SK-N-SH (cell line): Measurements from ENCODE around the gene MB21D2. TPM values are rescaled to one million over a fixed set of nuclear protein-coding genes. Genes with fewer than 3 reads are reported as not detected.

Experiments
- CTCF ChIA-PET: fragments of 300-600, 350-600 bp; formaldehyde crosslinking; extraction: SDS; loops from one replicate; lab custom pipeline; 2021; lab: Yijun Ruan, JAX
- POLR2A ChIA-PET: fragments of 350-600 bp; sonication (Branson Sonifier 250); formaldehyde crosslinking; extraction: SDS; loops from one replicate; lab custom pipeline; 2020; ENCODE audit warnings: antibody characterized with exemption, inconsistent platforms; lab: Yijun Ruan, JAX
- DNase-seq: peaks from one replicate; pipeline ENCODE4 v3.0.0; 2012
- H2AFZ ChIP-seq: fragments of 200-600 bp; sonication (generic); 2 replicates; pipeline ENCODE4 v1.8.1; 2016; ENCODE audit warnings: antibody characterized with exemption, mild to moderate bottlenecking, low read depth
- H3F3A ChIP-seq: fragments of 200-600 bp; sonication (generic); replicated peaks from 2 replicates; pipeline ENCODE3; 2016; ENCODE audit warnings: antibody characterized with exemption, mild to moderate bottlenecking; ENCODE audit not compliant: insufficient read depth
- H3K27ac ChIP-seq, 2 experiments: fragments of 200-500 bp in 1 of 2; fragments of 200-600 bp in 1 of 2; sonication (Bioruptor generic) in 1 of 2; sonication (generic), shearing (Covaris generic) in 1 of 2; 2 replicates each; pipeline versions ENCODE4 v1.5.1 to v1.6.1; 2014 to 2016; ENCODE audit warnings: low read depth in 2 of 2, inconsistent platforms in 1 of 2, low read length in 1 of 2, mild to moderate bottlenecking in 1 of 2, mixed read lengths in 1 of 2
- H3K27me3 ChIP-seq: fragments of 200-600 bp; sonication (generic), shearing (Covaris generic); 2 replicates; pipeline ENCODE4 v1.6.1; 2016; ENCODE audit warnings: mixed run types; ENCODE audit not compliant: insufficient read depth
- H3K36me3 ChIP-seq, 2 experiments: fragments of 200-500 bp in 1 of 2; fragments of 200-600 bp in 1 of 2; sonication (Bioruptor generic) in 1 of 2; sonication (generic) in 1 of 2; replicated peaks in 1 of 2; 2 replicates each; pipeline versions ENCODE3 to v1.5.1; 2014 to 2016; ENCODE audit warnings: low read length in 1 of 2, mild to moderate bottlenecking in 1 of 2; ENCODE audit not compliant: insufficient read depth in 2 of 2, control insufficient read depth in 1 of 2
- H3K4me1 ChIP-seq, 2 experiments: fragments of 200-500 bp in 1 of 2; fragments of 200-600 bp in 1 of 2; sonication (Bioruptor generic) in 1 of 2; sonication (generic), shearing (Covaris generic) in 1 of 2; 2 replicates each; pipeline versions ENCODE4 v1.5.1 to v1.6.1; 2014 to 2016; ENCODE audit warnings: low read depth in 1 of 2, low read length in 1 of 2, mixed run types in 1 of 2; ENCODE audit not compliant: insufficient read depth in 2 of 2, control insufficient read depth in 1 of 2
- H3K4me2 ChIP-seq: fragments of 200-600 bp; sonication (generic), shearing (Covaris generic); 2 replicates; pipeline ENCODE4 v1.6.1; 2017; ENCODE audit warnings: mixed run types
- H3K4me3 ChIP-seq, 2 experiments: fragments of 200-500 bp in 1 of 2; fragments of 200-600 bp in 1 of 2; sonication (Bioruptor generic) in 1 of 2; sonication (generic), shearing (Covaris generic) in 1 of 2; 2 replicates each; pipeline versions ENCODE4 v1.5.1 to v1.8.1; 2014 to 2016; ENCODE audit warnings: low read depth in 2 of 2, inconsistent platforms in 1 of 2, low read length in 1 of 2, mild to moderate bottlenecking in 1 of 2, mixed read lengths in 1 of 2, moderate library complexity in 1 of 2
- H3K79me2 ChIP-seq: fragments of 200-600 bp; sonication (generic); 2 replicates; pipeline ENCODE4 v1.8.1; 2017; ENCODE audit warnings: mild to moderate bottlenecking; ENCODE audit not compliant: insufficient read depth
- H3K9ac ChIP-seq: fragments of 200-600 bp; sonication (generic); 2 replicates; pipeline ENCODE4 v1.6.1; 2017; ENCODE audit warnings: mixed run types
- H3K9me2 ChIP-seq: fragments of 200-600 bp; sonication (generic); 2 replicates; pipeline ENCODE4 v1.6.1; 2017; ENCODE audit warnings: mixed run types
- H3K9me3 ChIP-seq: fragments of 200-600 bp; sonication (generic); 2 replicates; pipeline ENCODE4 v1.6.1; 2017; ENCODE audit warnings: mixed run types, mild to moderate bottlenecking, moderate library complexity
- H4K20me1 ChIP-seq: fragments of 200-600 bp; sonication (generic); 2 replicates; pipeline ENCODE4 v1.6.1; 2017; ENCODE audit warnings: mild to moderate bottlenecking, mixed run types; ENCODE audit not compliant: insufficient read depth
- CTCF ChIP-seq: fragments of 200-600 bp; sonication (generic); IDR thresholded peaks from 2 replicates; pipeline ENCODE4 v1.6.1; 2017; ENCODE audit warnings: antibody characterized with exemption, mild to moderate bottlenecking, moderate library complexity
- ELF1 ChIP-seq: IDR thresholded peaks from 2 replicates; pipeline ENCODE4 v1.4.0; 2012
- GABPA ChIP-seq: IDR thresholded peaks from 2 replicates; pipeline ENCODE4 v1.4.0; 2012; ENCODE audit warnings: low read depth, mild to moderate bottlenecking
- IRF3 ChIP-seq: fragments of 150-350 bp; IDR thresholded peaks from 2 replicates; pipeline ENCODE4 v1.6.1; 2016; ENCODE audit warnings: mild to moderate bottlenecking, low read depth, low read length
- NFIC ChIP-seq: IDR thresholded peaks from 2 replicates; pipeline ENCODE4 v1.4.0; 2012; ENCODE audit warnings: borderline replicate concordance
- NRF1 ChIP-seq: IDR thresholded peaks from 2 replicates; pipeline ENCODE4 v1.6.1; 2012; ENCODE audit warnings: low read depth, mild to moderate bottlenecking, low read length
- PBX3 ChIP-seq: IDR thresholded peaks from 2 replicates; pipeline ENCODE4; 2012
- SIN3A ChIP-seq: IDR thresholded peaks from 2 replicates; pipeline ENCODE4 v1.6.1; 2012; ENCODE audit warnings: low read depth, mild to moderate bottlenecking, low read length, moderate library complexity, borderline replicate concordance
- TAF1 ChIP-seq: IDR thresholded peaks from 2 replicates; pipeline ENCODE4 v1.6.1; 2012; ENCODE audit warnings: low read depth, mild to moderate bottlenecking, low read length, moderate library complexity, borderline replicate concordance
- USF1 ChIP-seq: IDR thresholded peaks from 2 replicates; pipeline ENCODE4 v1.4.0; 2012; ENCODE audit warnings: low read depth, borderline replicate concordance
- YY1 ChIP-seq: IDR thresholded peaks from 2 replicates; pipeline ENCODE4 v1.4.0; 2012; ENCODE audit warnings: low read depth, mild to moderate bottlenecking
- WGBS: methylation state at CpG from one replicate; pipeline ENCODE4 v1.1.6; 2017; ENCODE audit warnings: low lambda C conversion rate; 5-methylcytosine and 5-hydroxymethylcytosine counted together
- polyA plus RNA-seq, 3 experiments: library from polyadenylated mRNA; depleted of rRNA; stranded (reverse); fragments of >200 nt; gene quantifications; 2 replicates each; pipeline ENCODE4 v1.2.3, GENCODE V29; 2012

Gene MB21D2
- polyA plus RNA-seq, 1 of the 3 experiments (the other 2 are of a cell fraction): 12.7 TPM

GRCh38 chr3:192861972-192862371 lies 55.7 kb downstream of the MB21D2 start (continued):
- no peak for TF ChIP-seq USF1

GRCh38 chr3:192860454-192860853 lies 57.2 kb downstream of the MB21D2 start:
- no peak overlapping the region for H2AFZ ChIP-seq
- peaks cover 75% of the 10 kb centered on the region for H3K79me2 ChIP-seq
- H3K36me3 ChIP-seq: no peaks in the 10 kb centered on the region
- DNase-seq: no peak
- H3K4me1 ChIP-seq: peaks cover 0 to 3% of the 10 kb centered on the region in 2 experiments; a peak in 1 of 4 replicates
- H3K9ac ChIP-seq: no peak overlapping the region
- TF ChIP-seq CTCF (no peak), ELF1 (no peak), TAF1 (no peak), SIN3A (no peak), NFIC (no peak), PBX3 (no peak), IRF3 (no peak), NRF1 (no peak), YY1 (no peak), GABPA (no peak), USF1 (no peak)
- H3K27me3 ChIP-seq: no peaks in the 10 kb centered on the region
- 91% methylated on average over 2 of the region's 2 CpGs for WGBS
- H3K9me3 ChIP-seq: no peaks in the 10 kb centered on the region
- no peak overlapping the region for H3K4me3 ChIP-seq
- no peak overlapping the region for H3K4me2 ChIP-seq
- H3K27ac ChIP-seq: no peak overlapping the region
- H3K9me2 ChIP-seq: no peaks in the 10 kb centered on the region
- no peaks in the 10 kb centered on the region for H3F3A ChIP-seq
- peaks cover 15% of the 10 kb centered on the region for H4K20me1 ChIP-seq
- ChIA-PET POLR2A (no interaction called here), CTCF (interaction anchor here (0.7 to 1.7 kb wide), 3 partner anchors 17 to 21 kb away, joined by 3 to 5 read pairs (median 3); no protein-coding TSS in a partner anchor)
